H1 (cell line): ENCODE data around the gene ZNF415. TPM values are rescaled to one million over a fixed set of nuclear protein-coding genes. Genes with fewer than 3 reads are reported as not detected.

Experiments
- CTCF ChIA-PET: fragments of 300-600 bp; sonication (Branson Sonifier 250); formaldehyde crosslinking; loops from one replicate; lab custom pipeline; 2021; ENCODE audit not compliant: partially characterized antibody; lab: Charles Lee
- POLR2A ChIA-PET: fragments of 300-600 bp; sonication (Branson Sonifier 250); formaldehyde crosslinking; loops from one replicate; lab custom pipeline; 2021; ENCODE audit warnings: inconsistent platforms; ENCODE audit not compliant: partially characterized antibody; lab: Charles Lee
- DNase-seq, 2 experiments: peaks; one replicate each; pipeline versions ENCODE4 v3.0.0 to v3.0.0-alpha.2; 2010 to 2022; ENCODE audit warnings: low spot score in 2 of 2, low read depth in 1 of 2, mixed read lengths in 1 of 2
- FAIRE-seq: peaks from 2 replicates; lab custom pipeline; 2011; peaks lifted over from hg19 to GRCh38; lab: Jason Lieb, UNC
- H2AFZ ChIP-seq: 2 replicates; pipeline ENCODE4 v1.8.1; 2012; ENCODE audit warnings: low read length, inconsistent platforms
- H2AK5ac ChIP-seq: 2 replicates; pipeline ENCODE4 v1.6.1; 2013; ENCODE audit warnings: low read depth, low read length
- H2BK120ac ChIP-seq: replicated peaks from 2 replicates; pipeline ENCODE3; 2013; ENCODE audit warnings: low read depth, low read length, inconsistent platforms
- H2BK12ac ChIP-seq: 2 replicates; pipeline ENCODE4 v1.6.1; 2013; ENCODE audit warnings: low read depth, low read length
- H2BK15ac ChIP-seq: 2 replicates; pipeline ENCODE4 v1.6.1; 2013; ENCODE audit warnings: low read length
- H2BK20ac ChIP-seq: 2 replicates; pipeline ENCODE4 v1.6.1; 2013; ENCODE audit warnings: low read length
- H2BK5ac ChIP-seq: 2 replicates; pipeline ENCODE4 v1.6.1; 2013; ENCODE audit warnings: low read depth, low read length
- H3K14ac ChIP-seq: 2 replicates; pipeline ENCODE4 v1.6.1; 2013; ENCODE audit warnings: inconsistent platforms; ENCODE audit not compliant: insufficient read length
- H3K18ac ChIP-seq: 2 replicates; pipeline ENCODE4 v1.6.1; 2013; ENCODE audit warnings: low read length; ENCODE audit errors: extremely low read depth
- H3K23ac ChIP-seq: 2 replicates; pipeline ENCODE4 v1.6.1; 2013; ENCODE audit warnings: inconsistent platforms; ENCODE audit not compliant: insufficient read length
- H3K23me2 ChIP-seq: 2 replicates; pipeline ENCODE4 v1.6.1; 2013; ENCODE audit warnings: low read depth, low read length
- H3K27ac ChIP-seq: 2 replicates; pipeline ENCODE4 v1.6.1; 2011; ENCODE audit warnings: low read depth, low read length, inconsistent platforms
- H3K27me3 ChIP-seq, 4 experiments: replicated peaks in 1 of 4; 1 replicate in 1 of 4; 2 replicates in 3 of 4; pipeline versions ENCODE4 v1.6.1 to v1.8.1; 2011 to 2013; ENCODE audit warnings: low read length in 3 of 4, mild to moderate bottlenecking in 3 of 4, inconsistent platforms in 2 of 4, mixed read lengths in 2 of 4, moderate library complexity in 1 of 4; ENCODE audit not compliant: control insufficient read depth in 3 of 4, insufficient read depth in 3 of 4; ENCODE audit errors: extremely low read depth in 1 of 4
- H3K36me3 ChIP-seq, 4 experiments: 2 replicates each; pipeline versions ENCODE4 v1.6.1 to v1.8.1; 2011 to 2013; ENCODE audit warnings: mild to moderate bottlenecking in 4 of 4, low read length in 3 of 4, moderate library complexity in 2 of 4, control low read depth in 1 of 4, inconsistent platforms in 1 of 4; ENCODE audit not compliant: insufficient read depth in 4 of 4, control insufficient read depth in 2 of 4
- H3K4ac ChIP-seq: replicated peaks from 2 replicates; pipeline ENCODE3; 2013; ENCODE audit warnings: low read length, low read depth, mixed read lengths, inconsistent platforms; ENCODE audit not compliant: insufficient read length
- H3K4me1 ChIP-seq, 4 experiments: replicated peaks in 1 of 4; 1 replicate in 1 of 4; 2 replicates in 3 of 4; pipeline versions ENCODE4 v1.6.1 to v1.8.1; 2011 to 2013; ENCODE audit warnings: low read length in 3 of 4, inconsistent platforms in 2 of 4, mixed read lengths in 1 of 4; ENCODE audit not compliant: insufficient read depth in 4 of 4, control insufficient read depth in 3 of 4
- H3K4me2 ChIP-seq, 2 experiments: 2 replicates each; pipeline versions ENCODE4 v1.6.1 to v1.8.1; 2011 to 2013; ENCODE audit warnings: low read depth in 2 of 2, low read length in 2 of 2, control low read depth in 1 of 2, inconsistent platforms in 1 of 2, mild to moderate bottlenecking in 1 of 2; ENCODE audit not compliant: insufficient read depth in 1 of 2
- H3K4me3 ChIP-seq, 4 experiments: fragments of 200-600, 300-600 bp in 1 of 4; sonication (generic), shearing (Covaris generic), sonication (Bioruptor Twin) in 1 of 4; 2 replicates each; pipeline versions ENCODE4 v1.5.1 to v1.8.1; 2011 to 2016; ENCODE audit warnings: low read length in 4 of 4, low read depth in 3 of 4, control low read depth in 2 of 4, inconsistent platforms in 2 of 4, mild to moderate bottlenecking in 2 of 4, mixed read lengths in 1 of 4, moderate library complexity in 1 of 4; ENCODE audit not compliant: insufficient read depth in 2 of 4; ENCODE audit errors: extremely low read depth in 1 of 4
- H3K56ac ChIP-seq: replicated peaks from 2 replicates; pipeline ENCODE3; 2013; ENCODE audit warnings: low read depth, mild to moderate bottlenecking, mixed read lengths, low read length, inconsistent platforms; ENCODE audit not compliant: insufficient read length
- H3K79me1 ChIP-seq: 2 replicates; pipeline ENCODE4 v1.6.1; 2013; ENCODE audit warnings: low read depth, low read length, control low read depth
- H3K79me2 ChIP-seq, 2 experiments: 2 replicates each; pipeline versions ENCODE4 v1.6.1 to v1.8.1; 2012 to 2013; ENCODE audit warnings: low read length in 2 of 2, mild to moderate bottlenecking in 2 of 2, inconsistent platforms in 1 of 2; ENCODE audit not compliant: insufficient read depth in 2 of 2, control insufficient read depth in 1 of 2
- H3K9ac ChIP-seq, 4 experiments: replicated peaks in 1 of 4; 1 replicate in 1 of 4; 2 replicates in 3 of 4; pipeline versions ENCODE4 v1.6.1 to v1.8.1; 2011 to 2013; ENCODE audit warnings: low read depth in 3 of 4, low read length in 3 of 4, control low read depth in 2 of 4, mild to moderate bottlenecking in 2 of 4, moderate library complexity in 2 of 4, inconsistent platforms in 1 of 4; ENCODE audit errors: extremely low read depth in 1 of 4
- H3K9me3 ChIP-seq, 2 experiments: 2 replicates each; pipeline versions ENCODE4 v1.6.1 to v1.8.1; 2012 to 2013; ENCODE audit warnings: mild to moderate bottlenecking in 2 of 2, moderate library complexity in 2 of 2, control low read depth in 1 of 2, inconsistent platforms in 1 of 2, low read depth in 1 of 2, low read length in 1 of 2, mixed read lengths in 1 of 2; ENCODE audit not compliant: insufficient read depth in 2 of 2
- H4K20me1 ChIP-seq, 2 experiments: replicated peaks in 1 of 2; 2 replicates each; pipeline versions ENCODE3 to v1.8.1; 2011 to 2013; ENCODE audit warnings: inconsistent platforms in 2 of 2, low read length in 2 of 2, mild to moderate bottlenecking in 1 of 2; ENCODE audit not compliant: insufficient read depth in 2 of 2, control insufficient read depth in 1 of 2
- H4K5ac ChIP-seq: 2 replicates; pipeline ENCODE4 v1.6.1; 2013; ENCODE audit warnings: low read length, low read depth, mixed read lengths, inconsistent platforms; ENCODE audit not compliant: insufficient read length
- H4K8ac ChIP-seq: 2 replicates; pipeline ENCODE4 v1.8.0; 2013; ENCODE audit warnings: mild to moderate bottlenecking, moderate library complexity, low read length, inconsistent platforms; ENCODE audit not compliant: insufficient read depth; ENCODE audit errors: extremely low read depth
- H4K91ac ChIP-seq: replicated peaks from 2 replicates; pipeline ENCODE3; 2013; ENCODE audit warnings: low read length, mixed read lengths, inconsistent platforms; ENCODE audit not compliant: insufficient read length
- ASH2L ChIP-seq: fragments of 200-600, 300-600 bp; sonication (generic); IDR thresholded peaks from one replicate; pipeline ENCODE4 v1.7.1; 2017; ENCODE audit warnings: low read length
- CHD1 ChIP-seq: IDR thresholded peaks from 2 replicates; pipeline ENCODE4 v1.6.1; 2012; ENCODE audit warnings: low read depth, low read length, improper control_type of control experiment
- EGR1 ChIP-seq: IDR thresholded peaks from 2 replicates; pipeline ENCODE4 v1.6.1; 2011; ENCODE audit warnings: low read depth, low read length, borderline replicate concordance
- FOSL1 ChIP-seq: IDR thresholded peaks from 2 replicates; pipeline ENCODE4 v1.6.1; 2011; ENCODE audit warnings: mild to moderate bottlenecking, low read depth, low read length, moderate library complexity; ENCODE audit not compliant: insufficient read depth
- JUN ChIP-seq: IDR thresholded peaks from 2 replicates; pipeline ENCODE4 v1.6.1; 2011; ENCODE audit warnings: low read depth, mild to moderate bottlenecking, improper control_type of control experiment, low read length
- KDM4A ChIP-seq: IDR thresholded peaks from one replicate; pipeline ENCODE4 v1.7.1; 2012; ENCODE audit warnings: low read depth, mild to moderate bottlenecking, moderate library complexity, low read length, inconsistent platforms; ENCODE audit not compliant: severe bottlenecking
- POLR2A ChIP-seq, 2 experiments: IDR thresholded peaks; 1 replicate in 1 of 2; 2 replicates in 1 of 2; pipeline ENCODE4 v1.6.1; 2011; ENCODE audit warnings: low read depth in 2 of 2, low read length in 2 of 2, mild to moderate bottlenecking in 2 of 2; ENCODE audit errors: control extremely low read depth in 1 of 2
- RAD21 ChIP-seq, 2 experiments: IDR thresholded peaks in 1 of 2; conservative IDR thresholded peaks in 1 of 2; 2 replicates each; pipeline ENCODE4 v1.6.1; 2011; ENCODE audit warnings: low read depth in 2 of 2, low read length in 2 of 2, improper control_type of control experiment in 1 of 2, inconsistent platforms in 1 of 2, mild to moderate bottlenecking in 1 of 2, moderate library complexity in 1 of 2
- RFX5 ChIP-seq: IDR thresholded peaks from 2 replicates; pipeline ENCODE4 v1.6.1; 2011; ENCODE audit warnings: low read depth, low read length, improper control_type of control experiment, borderline replicate concordance
- SP4 ChIP-seq: IDR thresholded peaks from 2 replicates; pipeline ENCODE4 v1.6.1; 2012; ENCODE audit warnings: low read length, inconsistent platforms
- TCF12 ChIP-seq: IDR thresholded peaks from 2 replicates; pipeline ENCODE4 v1.6.1; 2011; ENCODE audit warnings: low read depth, mild to moderate bottlenecking, low read length
- WGBS, 2 experiments: shearing (Covaris generic) in 1 of 2; methylation state at CpG; one replicate each; pipeline versions ENCODE4 v1.1.6 to v1.1.7; 2013 to 2015; ENCODE audit warnings: low lambda C conversion rate in 2 of 2, mixed read lengths in 2 of 2, inconsistent platforms in 1 of 2, low coverage in 1 of 2, missing lambda C conversion rate in 1 of 2; ENCODE audit not compliant: insufficient replicate concordance in 2 of 2, insufficient coverage in 1 of 2, insufficient read length in 1 of 2; ENCODE audit errors: extremely low coverage in 1 of 2, missing lambda C conversion rate in 1 of 2; 5-methylcytosine and 5-hydroxymethylcytosine counted together
- polyA plus RNA-seq, 7 experiments: library from polyadenylated mRNA; depleted of rRNA in 3 of 7; stranded (reverse) in 5 of 7; unstranded in 2 of 7; fragments of >200 nt in 5 of 7; fragments of 200-250 nt in 2 of 7; gene quantifications; 1 replicate in 5 of 7; 2 replicates in 1 of 7; 4 replicates in 1 of 7; pipeline versions ENCODE4 v1.2.1 to v1.2.3, GENCODE V29; 2011 to 2013; ENCODE audit warnings: missing spikeins in 2 of 7, mixed read lengths in 2 of 7
- total RNA-seq: library from RNA; stranded (reverse); fragmentation: NEBNext Ultra II Directional; extraction: Animal tissue kit (Norgen Biotek cat#: 25700); gene quantifications from 2 replicates; pipeline ENCODE4 v1.2.1, GENCODE V29; 2021
- TF ChIP-seq, protein P1 (sequence below): IDR thresholded peaks from 2 replicates; pipeline ENCODE4 v1.6.1; 2011; ENCODE audit warnings: low read length, improper control_type of control experiment

ZNF415 gene
- total and polyA plus RNA-seq, 2 of the 8 experiments (the other 6 are each of a cell fraction or from before 2014, with no cell fraction given) = 5.8 to 9.7 TPM

DNA sequence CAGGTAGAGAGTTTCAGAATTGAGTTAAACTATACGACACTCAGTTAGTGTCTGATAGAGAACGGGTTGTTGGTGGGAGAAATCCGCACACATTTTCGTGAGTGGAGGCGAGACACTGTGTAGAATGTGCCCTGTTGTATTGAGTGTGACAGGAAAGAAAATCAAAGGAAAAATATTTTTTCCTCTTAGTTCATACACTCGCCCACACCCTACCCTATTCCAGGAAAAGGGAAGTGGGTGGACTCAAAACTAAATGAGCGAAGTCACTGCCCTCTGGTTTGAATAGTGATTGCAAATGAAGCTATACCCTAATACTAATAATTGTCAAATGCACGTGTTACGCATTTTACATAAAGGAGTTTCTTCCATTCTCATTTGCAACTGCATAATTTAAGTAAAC lies 24.1 kb upstream of the ZNF415 start:
- Histone ChIP-seq H3K79me2 (peaks cover 0 to 4% of the 10 kb centered on the region in 2 experiments; a peak in 1 of 4 replicates), H4K8ac (peak overlapping the region; percentile 7; the same call in 1 of the 2 replicates), H2AFZ (no peak overlapping the region), H4K20me1 (peaks cover 0 to 5% of the 10 kb centered on the region in 2 experiments), H2BK5ac (no peak overlapping the region), H3K36me3 (peaks cover 0 to 4% (median 2%) of the 10 kb centered on the region in 4 experiments; a peak in 1 of 8 replicates), H4K5ac (no peak overlapping the region), H2BK12ac (no peak overlapping the region), H2BK20ac (no peak overlapping the region), H2AK5ac (no peak overlapping the region), H3K56ac (no peak overlapping the region), H3K14ac (no peak overlapping the region), H4K91ac (no peak overlapping the region), H3K27ac (no peak overlapping the region), H3K4me3 (peak overlapping the region in 1 of 4 experiments; percentile 67; a peak in 1 of 8 replicates), H3K4me1 (peaks cover 0 to 2% (median 0%) of the 10 kb centered on the region in 4 experiments; a peak in 1 of 7 replicates), H3K23me2 (peaks cover 10% of the 10 kb centered on the region; the same call in 1 of the 2 replicates), H3K9ac (no peak overlapping the region), H2BK15ac (no peak overlapping the region), H3K79me1 (peaks cover 3% of the 10 kb centered on the region; the same call in 1 of the 2 replicates), H3K4ac (no peak overlapping the region), H3K4me2 (peak overlapping the region in 1 of 2 experiments; percentile 96; a peak in 1 of 4 replicates), H2BK120ac (no peak overlapping the region), H3K23ac (no peak overlapping the region), H3K27me3 (no peaks in the 10 kb centered on the region), H3K18ac (no peak overlapping the region), H3K9me3 (peaks cover 0 to 4% of the 10 kb centered on the region in 2 experiments; a peak in 1 of 4 replicates)
- FAIRE-seq (no peak), DNase-seq (no peak)
- 88% methylated on average over 9 of the region's 9 CpGs; no CpG with 5 or more reads in 1 of the 2 experiments for WGBS, 2 experiments
- ChIA-PET POLR2A (interaction anchor here (2.6 kb wide), 1 partner anchor 23 kb away, joined by 8 read pairs; no protein-coding TSS in a partner anchor), CTCF (interaction anchor here (0.8 kb wide), 1 partner anchor 11 kb away, joined by 3 read pairs; no protein-coding TSS in a partner anchor)
- TF ChIP-seq KDM4A (no peak), EGR1 (no peak), POLR2A (IDR thresholded peaks at IDR 0.05; ENCODE audit: control extremely low read depth in 1 of 2, low read depth in 2 of 2, low read length in 2 of 2) (no peak), TCF12 (no peak), FOSL1 (no peak), CHD1 (no peak), RFX5 (no peak), SP4 (no peak), RAD21 (IDR thresholded peaks at IDR 0.05 in 1 of 2, conservative IDR thresholded peaks at IDR 0.05 in 1 of 2; ENCODE audit: low read depth in 2 of 2, low read length in 2 of 2) (no peak), ASH2L (no peak), JUN (no peak)
- TF ChIP-seq, protein P1, sequence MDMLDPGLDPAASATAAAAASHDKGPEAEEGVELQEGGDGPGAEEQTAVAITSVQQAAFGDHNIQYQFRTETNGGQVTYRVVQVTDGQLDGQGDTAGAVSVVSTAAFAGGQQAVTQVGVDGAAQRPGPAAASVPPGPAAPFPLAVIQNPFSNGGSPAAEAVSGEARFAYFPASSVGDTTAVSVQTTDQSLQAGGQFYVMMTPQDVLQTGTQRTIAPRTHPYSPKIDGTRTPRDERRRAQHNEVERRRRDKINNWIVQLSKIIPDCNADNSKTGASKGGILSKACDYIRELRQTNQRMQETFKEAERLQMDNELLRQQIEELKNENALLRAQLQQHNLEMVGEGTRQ = no peak
